Panc1 (cell line): Measurements from ENCODE around the gene C16orf78. TPM values are rescaled to one million over a fixed set of nuclear protein-coding genes. Genes with fewer than 3 reads are reported as not detected.

Experiments used
- ATAC-seq: fragments of 200-7000 bp; cut with Tn5 transposase; 2 replicates; pipeline ENCODE4 v1.9.1; 2020; ENCODE audit warnings: mild to moderate bottlenecking, moderate library complexity
- BruUV-seq: library from RNA; stranded (reverse); fragments of 400-500 nt; replicated peaks from 2 replicates; lab custom pipeline; 2021; lab: Mats Ljungman, UMichigan
- CTCF ChIA-PET: fragments of 300-600 bp; sonication (Branson Sonifier 250); formaldehyde crosslinking; loops from one replicate; lab custom pipeline; 2022; ENCODE audit warnings: antibody characterized with exemption; lab: Charles Lee
- POLR2A ChIA-PET: fragments of 300-600 bp; sonication (Branson Sonifier 250); formaldehyde crosslinking; loops from one replicate; lab custom pipeline; 2022; ENCODE audit warnings: antibody characterized with exemption; lab: Charles Lee
- DNase-seq: peaks from one replicate; pipeline ENCODE4 v3.0.0-alpha.2; 2010; ENCODE audit warnings: low read depth, low spot score
- H3K27ac ChIP-seq: 2 replicates; pipeline ENCODE4 v1.5.1; 2011; ENCODE audit warnings: mild to moderate bottlenecking, low read length, inconsistent platforms
- H3K27me3 ChIP-seq: fragments of 200-500 bp; sonication (Bioruptor generic); 2 replicates; pipeline ENCODE4 v1.6.0; 2014; ENCODE audit warnings: low read length, inconsistent platforms; ENCODE audit not compliant: control insufficient read depth, insufficient read depth
- H3K36me3 ChIP-seq: fragments of 200-500 bp; sonication (Bioruptor generic); 2 replicates; pipeline ENCODE4 v1.5.1; 2014; ENCODE audit warnings: inconsistent platforms, mild to moderate bottlenecking, low read length, moderate library complexity; ENCODE audit not compliant: control insufficient read depth, insufficient read depth
- H3K4me1 ChIP-seq: 2 replicates; pipeline ENCODE4 v1.5.1; 2011; ENCODE audit warnings: inconsistent platforms, mild to moderate bottlenecking, low read length, moderate library complexity; ENCODE audit not compliant: control insufficient read depth, insufficient read depth
- H3K4me3 ChIP-seq, 2 experiments: 2 replicates each; pipeline ENCODE4 v1.5.1; 2011 to 2012; ENCODE audit warnings: low read depth in 2 of 2, low read length in 2 of 2, mild to moderate bottlenecking in 2 of 2, inconsistent platforms in 1 of 2, moderate library complexity in 1 of 2
- H3K9me3 ChIP-seq: fragments of 200-500 bp; sonication (Bioruptor generic); 2 replicates; pipeline ENCODE4 v1.5.1; 2014; ENCODE audit warnings: low read depth, mild to moderate bottlenecking, inconsistent platforms, low read length, moderate library complexity; ENCODE audit not compliant: control insufficient read depth, insufficient read depth
- POLR2AphosphoS5 ChIP-seq: IDR thresholded peaks from 2 replicates; pipeline ENCODE4 v1.6.1; 2012; ENCODE audit warnings: mild to moderate bottlenecking, low read depth, low read length, moderate library complexity
- SIN3A ChIP-seq: IDR thresholded peaks from 2 replicates; pipeline ENCODE4 v1.6.1; 2012; ENCODE audit warnings: low read depth, mild to moderate bottlenecking, low read length, moderate library complexity, borderline replicate concordance; ENCODE audit not compliant: insufficient read depth
- TCF7L2 ChIP-seq: IDR thresholded peaks from 2 replicates; pipeline ENCODE4 v1.6.1; 2011; ENCODE audit warnings: mild to moderate bottlenecking, low read depth, low read length, inconsistent platforms
- in situ Hi-C: cut with HindIII; loops from 2 replicates; pipeline ENCODE4 v1.10.0; 2016; ENCODE audit warnings: low sequenced_read_pairs, low pct_unique_long_range_greater_than_20kb
- intact Hi-C: fragments of 100-400 bp; cut with micrococcal nuclease; formaldehyde crosslinking; loops from one replicate; pipeline ENCODE4 v1.10.0; 2022; ENCODE audit not compliant: unreplicated experiment
- total RNA-seq: library from RNA; stranded (reverse); gene quantifications from one replicate; pipeline ENCODE4 v1.2.1, GENCODE V29; 2021; ENCODE audit not compliant: unreplicated experiment
- TF ChIP-seq, protein P1 (sequence below): fragments of 450-650 bp; IDR thresholded peaks from 2 replicates; pipeline ENCODE4 v1.5.1; 2017; ENCODE audit warnings: mild to moderate bottlenecking
- TF ChIP-seq, protein P2 (sequence below), 2 experiments: IDR thresholded peaks; 2 replicates each; pipeline ENCODE4 v1.6.1; 2011 to 2012; ENCODE audit warnings: low read depth in 2 of 2, control low read depth in 1 of 2, low read length in 1 of 2, mild to moderate bottlenecking in 1 of 2, moderate library complexity in 1 of 2; ENCODE audit not compliant: insufficient read depth in 1 of 2

C16orf78 gene
- total RNA-seq, 1 experiment from 2014 or later, result not detected

DNA sequence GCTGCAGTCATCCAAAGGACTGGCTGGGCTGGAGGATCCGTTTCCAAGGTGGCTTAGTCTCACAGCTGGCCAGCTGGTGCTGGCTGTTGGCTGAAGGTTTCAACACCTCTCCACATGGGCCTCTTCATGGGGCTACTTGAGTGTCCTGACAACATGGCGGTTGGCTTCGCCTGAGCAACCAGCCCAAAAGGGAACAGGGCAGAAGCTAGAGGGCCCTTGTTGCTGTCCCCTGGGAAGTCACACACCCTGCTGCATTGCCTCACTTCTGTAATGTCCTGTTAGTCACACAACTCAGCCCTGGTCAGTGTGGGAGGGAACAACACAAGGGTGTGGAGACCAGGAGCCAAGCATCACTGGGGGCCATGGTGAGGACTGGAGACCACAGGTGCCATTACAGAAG, 36.6 kb downstream of the C16orf78 start:
- in situ Hi-C loops, result no loop called here
- no peaks in the 10 kb centered on the region for H3K4me1 ChIP-seq
- no TSS peak for BruUV-seq
- ATAC-seq (no peak), DNase-seq (no peak)
- no peaks in the 10 kb centered on the region for H3K9me3 ChIP-seq
- H3K4me3 ChIP-seq, result no peak overlapping the region
- TF ChIP-seq, protein P1, sequence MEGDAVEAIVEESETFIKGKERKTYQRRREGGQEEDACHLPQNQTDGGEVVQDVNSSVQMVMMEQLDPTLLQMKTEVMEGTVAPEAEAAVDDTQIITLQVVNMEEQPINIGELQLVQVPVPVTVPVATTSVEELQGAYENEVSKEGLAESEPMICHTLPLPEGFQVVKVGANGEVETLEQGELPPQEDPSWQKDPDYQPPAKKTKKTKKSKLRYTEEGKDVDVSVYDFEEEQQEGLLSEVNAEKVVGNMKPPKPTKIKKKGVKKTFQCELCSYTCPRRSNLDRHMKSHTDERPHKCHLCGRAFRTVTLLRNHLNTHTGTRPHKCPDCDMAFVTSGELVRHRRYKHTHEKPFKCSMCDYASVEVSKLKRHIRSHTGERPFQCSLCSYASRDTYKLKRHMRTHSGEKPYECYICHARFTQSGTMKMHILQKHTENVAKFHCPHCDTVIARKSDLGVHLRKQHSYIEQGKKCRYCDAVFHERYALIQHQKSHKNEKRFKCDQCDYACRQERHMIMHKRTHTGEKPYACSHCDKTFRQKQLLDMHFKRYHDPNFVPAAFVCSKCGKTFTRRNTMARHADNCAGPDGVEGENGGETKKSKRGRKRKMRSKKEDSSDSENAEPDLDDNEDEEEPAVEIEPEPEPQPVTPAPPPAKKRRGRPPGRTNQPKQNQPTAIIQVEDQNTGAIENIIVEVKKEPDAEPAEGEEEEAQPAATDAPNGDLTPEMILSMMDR, result no peak
- TF ChIP-seq POLR2AphosphoS5 (no peak), TCF7L2 (no peak), SIN3A (no peak)
- TF ChIP-seq, protein P2, sequence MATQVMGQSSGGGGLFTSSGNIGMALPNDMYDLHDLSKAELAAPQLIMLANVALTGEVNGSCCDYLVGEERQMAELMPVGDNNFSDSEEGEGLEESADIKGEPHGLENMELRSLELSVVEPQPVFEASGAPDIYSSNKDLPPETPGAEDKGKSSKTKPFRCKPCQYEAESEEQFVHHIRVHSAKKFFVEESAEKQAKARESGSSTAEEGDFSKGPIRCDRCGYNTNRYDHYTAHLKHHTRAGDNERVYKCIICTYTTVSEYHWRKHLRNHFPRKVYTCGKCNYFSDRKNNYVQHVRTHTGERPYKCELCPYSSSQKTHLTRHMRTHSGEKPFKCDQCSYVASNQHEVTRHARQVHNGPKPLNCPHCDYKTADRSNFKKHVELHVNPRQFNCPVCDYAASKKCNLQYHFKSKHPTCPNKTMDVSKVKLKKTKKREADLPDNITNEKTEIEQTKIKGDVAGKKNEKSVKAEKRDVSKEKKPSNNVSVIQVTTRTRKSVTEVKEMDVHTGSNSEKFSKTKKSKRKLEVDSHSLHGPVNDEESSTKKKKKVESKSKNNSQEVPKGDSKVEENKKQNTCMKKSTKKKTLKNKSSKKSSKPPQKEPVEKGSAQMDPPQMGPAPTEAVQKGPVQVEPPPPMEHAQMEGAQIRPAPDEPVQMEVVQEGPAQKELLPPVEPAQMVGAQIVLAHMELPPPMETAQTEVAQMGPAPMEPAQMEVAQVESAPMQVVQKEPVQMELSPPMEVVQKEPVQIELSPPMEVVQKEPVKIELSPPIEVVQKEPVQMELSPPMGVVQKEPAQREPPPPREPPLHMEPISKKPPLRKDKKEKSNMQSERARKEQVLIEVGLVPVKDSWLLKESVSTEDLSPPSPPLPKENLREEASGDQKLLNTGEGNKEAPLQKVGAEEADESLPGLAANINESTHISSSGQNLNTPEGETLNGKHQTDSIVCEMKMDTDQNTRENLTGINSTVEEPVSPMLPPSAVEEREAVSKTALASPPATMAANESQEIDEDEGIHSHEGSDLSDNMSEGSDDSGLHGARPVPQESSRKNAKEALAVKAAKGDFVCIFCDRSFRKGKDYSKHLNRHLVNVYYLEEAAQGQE (IDR thresholded peaks at IDR 0.05; ENCODE audit: insufficient read depth in 1 of 2, low read depth in 2 of 2, low read length in 1 of 2), result no peak
- ChIA-PET CTCF (no interaction called here), POLR2A (no interaction called here)
- H3K27ac ChIP-seq, result no peak overlapping the region
- H3K27me3 ChIP-seq, result no peaks in the 10 kb centered on the region
- H3K36me3 ChIP-seq, result no peaks in the 10 kb centered on the region
- intact Hi-C loops, result no loop called here

DNA sequence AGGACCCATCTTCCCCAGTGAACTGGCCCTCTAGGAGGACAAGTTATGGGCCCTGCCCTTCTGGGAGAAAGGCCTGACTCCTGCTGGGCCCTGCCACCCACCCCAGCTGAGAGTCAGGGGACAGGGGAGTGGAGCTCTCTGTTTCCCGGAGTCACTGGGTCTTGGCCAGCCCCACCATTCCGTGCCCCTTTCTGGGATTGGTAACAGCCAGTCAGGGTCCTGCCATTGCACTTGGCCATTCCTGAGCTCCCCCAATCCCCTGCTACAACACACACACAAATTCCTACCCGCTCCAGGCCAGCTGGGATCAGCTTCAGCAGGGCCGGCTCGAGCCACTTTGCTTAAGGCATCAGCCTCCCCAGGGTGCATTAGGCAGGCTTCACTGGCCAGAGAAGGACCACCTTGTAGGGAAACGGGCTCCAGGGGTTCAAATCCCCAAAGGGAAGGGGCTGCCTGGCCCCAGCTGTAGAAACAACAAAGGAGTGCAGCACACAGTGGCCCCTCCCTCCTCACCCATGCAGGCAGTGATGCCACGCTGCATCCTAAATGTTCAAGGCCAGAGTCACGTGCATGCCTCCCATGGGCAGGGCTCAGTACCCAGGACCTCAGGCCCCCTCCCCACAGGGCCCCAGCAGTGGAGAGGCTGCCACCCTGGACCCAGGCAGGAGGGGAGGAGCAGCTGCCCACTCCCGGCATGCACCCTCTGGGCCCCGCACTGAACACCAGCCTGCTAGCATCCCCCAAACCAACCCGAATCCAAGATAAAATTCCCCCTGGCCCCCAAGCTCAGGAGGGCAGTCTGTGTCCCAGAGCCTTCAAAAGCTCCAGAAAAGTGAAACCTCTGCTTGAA, 37.7 kb downstream of the C16orf78 start:
- BruUV-seq, result no TSS peak
- H3K27ac ChIP-seq, result no peak overlapping the region
- in situ Hi-C loops (no loop called here), intact Hi-C loops (no loop called here)
- no peak for DNase-seq
- ChIA-PET CTCF (no interaction called here), POLR2A (no interaction called here)
- H3K36me3 ChIP-seq, result no peaks in the 10 kb centered on the region
- TF ChIP-seq POLR2AphosphoS5 (no peak), TCF7L2 (no peak)
- H3K27me3 ChIP-seq, result no peaks in the 10 kb centered on the region
- no peaks in the 10 kb centered on the region for H3K9me3 ChIP-seq
- no peaks in the 10 kb centered on the region for H3K4me1 ChIP-seq
- no peak overlapping the region for H3K4me3 ChIP-seq
- no peak for ATAC-seq

DNA sequence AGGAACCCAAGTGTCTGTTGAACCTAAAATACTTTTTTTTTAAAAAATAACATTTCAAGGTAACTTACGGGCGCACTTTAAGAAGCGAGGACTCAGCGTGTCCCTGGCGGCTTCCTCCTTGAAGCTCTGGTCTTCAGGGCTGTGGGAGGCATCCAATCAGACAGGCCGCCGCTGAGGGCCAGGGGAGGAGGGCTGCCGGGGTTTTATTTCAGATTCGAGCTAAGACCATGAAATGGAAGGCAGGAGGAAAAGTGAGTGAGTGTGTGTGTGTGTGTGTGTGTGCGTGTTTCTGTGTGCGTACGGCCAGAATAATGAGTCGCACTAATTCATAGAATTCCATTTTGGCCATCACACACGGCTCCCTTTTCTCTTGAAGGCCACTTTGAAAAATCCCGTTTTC, 41.1 kb downstream of the C16orf78 start:
- no peak for DNase-seq
- no peaks in the 10 kb centered on the region for H3K27me3 ChIP-seq
- H3K27ac ChIP-seq, result no peak overlapping the region
- ATAC-seq, result no peak
- TF ChIP-seq, protein P2 (IDR thresholded peaks at IDR 0.05; ENCODE audit: insufficient read depth in 1 of 2, low read depth in 2 of 2, low read length in 1 of 2), result no peak
- TF ChIP-seq TCF7L2 (no peak), SIN3A (no peak), POLR2AphosphoS5 (no peak)
- TF ChIP-seq, protein P1, result no peak
- BruUV-seq, result no TSS peak
- ChIA-PET POLR2A (no interaction called here), CTCF (no interaction called here)
- H3K4me1 ChIP-seq, result no peaks in the 10 kb centered on the region
- in situ Hi-C loops (no loop called here), intact Hi-C loops (no loop called here)
- no peaks in the 10 kb centered on the region for H3K9me3 ChIP-seq
- no peak overlapping the region for H3K4me3 ChIP-seq
- no peaks in the 10 kb centered on the region for H3K36me3 ChIP-seq
